Measurements from ENCODE around the gene UBE2K. TPM values are rescaled to one million over a fixed set of nuclear protein-coding genes. Genes with fewer than 3 reads are reported as not detected.

UBE2K gene
- total and polyA plus RNA-seq, 2 of the 13 experiments (the other 11 are each of a cell fraction or from before 2014, with no cell fraction given): 36.2 to 81.0 TPM

GRCh38 chr4:39664828-39665731, 32.9 kb upstream of the UBE2K start (continued):
- TF ChIP-seq ZNF710 (CRISPR knock-in tag; IDR thresholded peaks at IDR 0.05; ENCODE audit: borderline replicate concordance): no peak; the same call in 1 of the 2 replicates
- TF ChIP-seq PAXIP1 (CRISPR knock-in tag; conservative IDR thresholded peaks at IDR 0.05): peak; percentile 65
- TF ChIP-seq GMEB2 (CRISPR knock-in tag; IDR thresholded peaks at IDR 0.05; ENCODE audit: low read depth): no peak
- TF ChIP-seq GATAD2A (CRISPR knock-in tag; IDR thresholded peaks at IDR 0.05): peak; percentile 44; the same call in 1 of the 2 replicates
- TF ChIP-seq U2AF1 (optimal IDR thresholded peaks at IDR 0.05; ENCODE audit: low read depth, low read length): no peak
- TF ChIP-seq ZNF878 (CRISPR knock-in tag; IDR thresholded peaks at IDR 0.05): no peak
- no peak for TF ChIP-seq ZNF841 (CRISPR knock-in tag; IDR thresholded peaks at IDR 0.05; ENCODE audit: borderline replicate concordance)
- TF ChIP-seq HNF1B (CRISPR knock-in tag; IDR thresholded peaks at IDR 0.05): peak; percentile 31; the same call in 1 of the 2 replicates
- TF ChIP-seq KAT8 (CRISPR knock-in tag; IDR thresholded peaks at IDR 0.05): no peak
- no peak for TF ChIP-seq HMGA1 (CRISPR knock-in tag; conservative IDR thresholded peaks at IDR 0.05)
- no peak for TF ChIP-seq ZMYM3 (CRISPR knock-in tag; IDR thresholded peaks at IDR 0.05)
- TF ChIP-seq ARID5B (CRISPR knock-in tag; IDR thresholded peaks at IDR 0.05): peak; percentile 75
- TF ChIP-seq STAG1 (CRISPR knock-in tag; IDR thresholded peaks at IDR 0.05): peak; percentile 15; the same call in 1 of the 2 replicates
- TF ChIP-seq ZNF557 (CRISPR knock-in tag; IDR thresholded peaks at IDR 0.05): no peak
- TF ChIP-seq ASH2L (IDR thresholded peaks at IDR 0.05; ENCODE audit: insufficient read length, low read depth, low read length): peak; percentile 43

Measured in HepG2 (cell line).